Measurements from ENCODE around the gene MTHFD2L.
"Not testable (repeated sequence)": the region's sequence is repeated elsewhere in the genome, so short reads cannot be mapped to it uniquely, and the experiment has no call there.

The MTHFD2L gene

GRCh38 chr4:74190919-74191397 lies 33.0 kb downstream of the MTHFD2L start:
- DNase-seq = peak; percentile 44

GRCh38 chr4:74197080-74197479 lies 39.2 kb downstream of the MTHFD2L start:
- DNase-seq = no peak

- DNase-seq = peak; percentile 72
Observed at GRCh38 chr4:74202062-74202586, 44.2 kb downstream of the MTHFD2L start.

GRCh38 chr4:74203467-74203866 lies 45.5 kb downstream of the MTHFD2L start:
- DNase-seq = no peak

GRCh38 chr4:74205046-74205445 lies 47.1 kb downstream of the MTHFD2L start:
- DNase-seq = no peak

- no peak for DNase-seq
Observed at GRCh38 chr4:74205559-74205958, 47.6 kb downstream of the MTHFD2L start.

GRCh38 chr4:74206088-74206825 lies 48.3 kb downstream of the MTHFD2L start:
- no peak for DNase-seq

GRCh38 chr4:74214457-74215159 lies 56.7 kb downstream of the MTHFD2L start:
- not testable (repeated sequence) for DNase-seq

GRCh38 chr4:74215236-74215635 lies 57.3 kb downstream of the MTHFD2L start:
- DNase-seq = not testable (repeated sequence)

GRCh38 chr4:74217365-74217764 lies 59.4 kb downstream of the MTHFD2L start:
- DNase-seq = no peak

GRCh38 chr4:74218201-74218600 lies 60.3 kb downstream of the MTHFD2L start:
- DNase-seq = no peak

GRCh38 chr4:74219240-74219639 lies 61.3 kb downstream of the MTHFD2L start:
- no peak for DNase-seq

- DNase-seq = no peak
Observed at GRCh38 chr4:74223098-74223497, 65.2 kb downstream of the MTHFD2L start.

- no peak for DNase-seq
Observed at GRCh38 chr4:74223801-74224200, 65.9 kb downstream of the MTHFD2L start.

GRCh38 chr4:74228691-74229640 lies 71.0 kb downstream of the MTHFD2L start:
- DNase-seq = peak; percentile 3

GRCh38 chr4:74230902-74231499 lies 73.1 kb downstream of the MTHFD2L start:
- no peak for DNase-seq

GRCh38 chr4:74235135-74235534 lies 77.2 kb downstream of the MTHFD2L start:
- DNase-seq = no peak

- DNase-seq = no peak
Observed at GRCh38 chr4:74237425-74237966, 79.6 kb downstream of the MTHFD2L start.

- no peak for DNase-seq
Observed at GRCh38 chr4:74244049-74244448, 86.1 kb downstream of the MTHFD2L start.

GRCh38 chr4:74252933-74253332 lies 95.0 kb downstream of the MTHFD2L start:
- no peak for DNase-seq

- DNase-seq = no peak
Observed at GRCh38 chr4:74254386-74254785, 96.5 kb downstream of the MTHFD2L start.

- DNase-seq = no peak
Observed at GRCh38 chr4:74255096-74255495, 97.2 kb downstream of the MTHFD2L start.
